CD14-positive monocyte (primary cell): ENCODE measurements around the gene IRF9. TPM values are rescaled to one million over a fixed set of nuclear protein-coding genes. Genes with fewer than 3 reads are reported as not detected.

Experiments used
- DNase-seq, 3 donors: peaks; one replicate each; pipeline ENCODE4 v3.0.0-alpha.2; 2011 to 2022
- H2AFZ ChIP-seq: 2 replicates; pipeline ENCODE4 v1.6.0; 2012; ENCODE audit warnings: mild to moderate bottlenecking, low read depth, low read length, inconsistent platforms; ENCODE audit not compliant: insufficient read depth, poor library complexity, severe bottlenecking
- H3K27ac ChIP-seq, 2 donors: 1 replicate in 1 of 2; 2 replicates in 1 of 2; pipeline ENCODE4 v1.5.1; 2012 to 2013; ENCODE audit warnings: low read length in 2 of 2, control low read depth in 1 of 2, inconsistent platforms in 1 of 2, low read depth in 1 of 2, mild to moderate bottlenecking in 1 of 2
- H3K27me3 ChIP-seq, 2 donors: one replicate each; pipeline versions ENCODE4 v1.6.0 to v1.6.1; 2011 to 2013; ENCODE audit warnings: low read length in 2 of 2; ENCODE audit not compliant: control insufficient read depth in 2 of 2, insufficient read depth in 2 of 2
- H3K36me3 ChIP-seq, 2 donors: replicated peaks in 1 of 2; 1 replicate in 1 of 2; 2 replicates in 1 of 2; pipeline versions ENCODE4 v1.5.1 to v1.6.1; 2012 to 2013; ENCODE audit warnings: low read length in 2 of 2, control low read depth in 1 of 2, inconsistent platforms in 1 of 2, mild to moderate bottlenecking in 1 of 2; ENCODE audit not compliant: insufficient read depth in 2 of 2, control insufficient read depth in 1 of 2
- H3K4me1 ChIP-seq, 2 donors: 1 replicate in 1 of 2; 2 replicates in 1 of 2; pipeline versions ENCODE4 v1.5.1 to v1.6.1; 2012 to 2013; ENCODE audit warnings: low read length in 2 of 2, control low read depth in 1 of 2, inconsistent platforms in 1 of 2, mild to moderate bottlenecking in 1 of 2, moderate library complexity in 1 of 2; ENCODE audit not compliant: insufficient read depth in 2 of 2, control insufficient read depth in 1 of 2
- H3K4me2 ChIP-seq: replicated peaks from 2 replicates; pipeline ENCODE3; 2012; ENCODE audit warnings: low read length, moderate library complexity, mild to moderate bottlenecking; ENCODE audit not compliant: poor library complexity, severe bottlenecking; ENCODE audit errors: extremely low read depth
- H3K4me3 ChIP-seq, 3 experiments: fragments of 200-600 bp in 1 of 3; sonication (generic) in 1 of 3; replicated peaks in 1 of 3; 1 replicate in 2 of 3; 2 replicates in 1 of 3; pipeline ENCODE4 v1.5.1; 2011 to 2013; ENCODE audit warnings: low read length in 3 of 3, mild to moderate bottlenecking in 3 of 3, control low read depth in 2 of 3, low read depth in 2 of 3, inconsistent platforms in 1 of 3, moderate library complexity in 1 of 3
- H3K79me2 ChIP-seq: 2 replicates; pipeline ENCODE4 v1.6.0; 2012; ENCODE audit warnings: mild to moderate bottlenecking, control low read depth, inconsistent platforms, low read length, moderate library complexity; ENCODE audit not compliant: insufficient read depth
- H3K9ac ChIP-seq: 2 replicates; pipeline ENCODE4 v1.6.0; 2017; ENCODE audit warnings: low read length, mild to moderate bottlenecking; ENCODE audit not compliant: insufficient read depth, poor library complexity, severe bottlenecking
- H3K9me3 ChIP-seq, 2 donors: replicated peaks in 1 of 2; 1 replicate in 1 of 2; 2 replicates in 1 of 2; pipeline versions ENCODE4 v1.5.1 to v1.6.1; 2012 to 2013; ENCODE audit warnings: low read length in 2 of 2, control low read depth in 1 of 2; ENCODE audit not compliant: control insufficient read depth in 1 of 2, insufficient read depth in 1 of 2
- H4K20me1 ChIP-seq: 2 replicates; pipeline ENCODE4 v1.6.0; 2012; ENCODE audit warnings: mild to moderate bottlenecking, low read length, control low read depth, moderate library complexity; ENCODE audit not compliant: insufficient read depth
- H3K27ac Mint-ChIP-seq, 7 donors: one replicate each; pipeline ENCODE4 v1.8.0; 2020; ENCODE audit warnings: mild to moderate bottlenecking in 7 of 7, mixed read lengths in 7 of 7, moderate library complexity in 6 of 7, inconsistent platforms in 2 of 7
- H3K27me3 Mint-ChIP-seq, 3 donors: one replicate each; pipeline ENCODE4 v1.8.0; 2021 to 2022; ENCODE audit warnings: low read depth in 3 of 3, mild to moderate bottlenecking in 3 of 3, mixed read lengths in 3 of 3, moderate library complexity in 3 of 3, inconsistent platforms in 1 of 3
- H3K36me3 Mint-ChIP-seq, 2 donors: one replicate each; pipeline ENCODE4 v1.8.0; 2020; ENCODE audit warnings: mixed read lengths in 2 of 2, inconsistent platforms in 1 of 2, mild to moderate bottlenecking in 1 of 2
- H3K4me1 Mint-ChIP-seq: one replicate; pipeline ENCODE4 v1.8.0; 2020; ENCODE audit warnings: mild to moderate bottlenecking, mixed read lengths
- H3K4me3 Mint-ChIP-seq, 2 donors: one replicate each; pipeline ENCODE4 v1.8.0; 2020; ENCODE audit warnings: mild to moderate bottlenecking in 2 of 2, mixed read lengths in 2 of 2, moderate library complexity in 1 of 2
- H3K9me3 Mint-ChIP-seq, 7 donors: one replicate each; pipeline ENCODE4 v1.8.0; 2020 to 2022; ENCODE audit warnings: mixed read lengths in 7 of 7, mild to moderate bottlenecking in 6 of 7, moderate library complexity in 6 of 7, inconsistent platforms in 2 of 7
- CTCF ChIP-seq: fragments of 200-600 bp; IDR thresholded peaks from one replicate; pipeline ENCODE4 v1.8.0; 2022; ENCODE audit warnings: antibody characterized with exemption, mild to moderate bottlenecking
- WGBS: methylation state at CpG from one replicate; pipeline ENCODE4 v1.1.5; 2013; ENCODE audit warnings: missing lambda C conversion rate; ENCODE audit not compliant: insufficient coverage; 5-methylcytosine and 5-hydroxymethylcytosine counted together
- intact Hi-C, 2 donors: fragments of 100-400 bp; cut with micrococcal nuclease; formaldehyde crosslinking; loops; one replicate each; pipeline versions ENCODE4 v1.15.0 to v1.15.1; 2023
- polyA plus RNA-seq, 3 donors: library from polyadenylated mRNA; depleted of rRNA in 1 of 3; unstranded in 2 of 3; stranded (reverse) in 1 of 3; fragments of 300-500 nt in 2 of 3; fragments of >200 nt in 1 of 3; fragmentation: Illumina TruSeq in 2 of 3; gene quantifications; 1 replicate in 2 of 3; 2 replicates in 1 of 3; pipeline ENCODE4 v1.2.3, GENCODE V29; 2012 to 2021

Gene IRF9
- polyA plus RNA-seq, 3 donors, result 44.7 to 208 (median 56.0) TPM

GRCh38 chr14:24145219-24145618 is 15.8 kb upstream of the IRF9 start:
- peaks cover 0 to 2% (median 1%) of the 10 kb centered on the region in 3 donors for H3K27me3 Mint-ChIP-seq
- Histone ChIP-seq H3K36me3 (peaks cover 30 to 42% of the 10 kb centered on the region in 2 donors), H3K4me2 (peak overlapping the region; percentile 98), H3K79me2 (peaks cover 70% of the 10 kb centered on the region), H2AFZ (no peak overlapping the region), H3K27ac (peak overlapping the region in 1 of 2 donors; percentile 84), H3K4me3 (peak overlapping the region in 2 of 3 experiments; percentile 84 to 100), H3K4me1 (peaks cover 40 to 56% of the 10 kb centered on the region in 2 donors), H3K27me3 (no peaks in the 10 kb centered on the region), H3K9ac (no peak overlapping the region), H3K9me3 (no peaks in the 10 kb centered on the region), H4K20me1 (peaks cover 59% of the 10 kb centered on the region)
- H3K27ac Mint-ChIP-seq, result peak overlapping the region in 5 of 7 donors; percentile 14 to 99 (median 96)
- intact Hi-C loops, result no loop called here
- peaks cover 43 to 46% of the 10 kb centered on the region in 2 donors for H3K36me3 Mint-ChIP-seq
- DNase-seq, result no peak
- peaks cover 55% of the 10 kb centered on the region for H3K4me1 Mint-ChIP-seq
- no CpG with 5 or more reads among the region's 2 CpGs for WGBS
- H3K9me3 Mint-ChIP-seq, result no peaks in the 10 kb centered on the region
- TF ChIP-seq CTCF, result no peak
- peak overlapping the region; percentile 98 to 99 for H3K4me3 Mint-ChIP-seq

- Histone ChIP-seq H3K79me2 (peaks cover 70% of the 10 kb centered on the region), H3K9ac (peak overlapping the region; percentile 93), H4K20me1 (peaks cover 59% of the 10 kb centered on the region), H3K4me3 (peak overlapping the region; percentile 84 to 100 (median 89)), H3K27ac (peak overlapping the region; percentile 84 to 89), H3K27me3 (no peaks in the 10 kb centered on the region), H3K9me3 (no peaks in the 10 kb centered on the region), H3K4me2 (peak overlapping the region; percentile 98), H2AFZ (peak overlapping the region; percentile 93), H3K36me3 (peaks cover 36 to 49% of the 10 kb centered on the region in 2 donors), H3K4me1 (peaks cover 34 to 50% of the 10 kb centered on the region in 2 donors)
- DNase-seq, result peak in 2 of 3 donors; percentile 29 to 76
- no peak for TF ChIP-seq CTCF
- H3K27me3 Mint-ChIP-seq, result peaks cover 0 to 2% (median 0%) of the 10 kb centered on the region in 3 donors
- peaks cover 48% of the 10 kb centered on the region for H3K4me1 Mint-ChIP-seq
- peak overlapping the region; percentile 95 to 99 (median 97) for H3K27ac Mint-ChIP-seq
- intact Hi-C loops, result loop anchor here in 1 of 2 donors (2.0 kb wide), 1 partner anchor 15 kb away; the partner anchor contains the start of gene IRF9
- 0% methylated on average over 2 of the region's 9 CpGs for WGBS
- H3K9me3 Mint-ChIP-seq, result no peaks in the 10 kb centered on the region
- peaks cover 50 to 52% of the 10 kb centered on the region in 2 donors for H3K36me3 Mint-ChIP-seq
- H3K4me3 Mint-ChIP-seq, result peak overlapping the region; percentile 98 to 99
These were observed 15.2 kb upstream of the IRF9 start for GRCh38 chr14:24145690-24146452.
